ENCODE results near the gene INHBC. TPM values are rescaled to one million over a fixed set of nuclear protein-coding genes. Genes with fewer than 3 reads are reported as not detected.

Gene INHBC
- total RNA-seq, 1 experiment from 2014 or later: 0.20 TPM

- TF ChIP-seq CTCF (IDR thresholded peaks at IDR 0.05 in 2 of 3, conservative IDR thresholded peaks at IDR 0.05 in 1 of 3; ENCODE audit: borderline replicate concordance in 1 of 3, insufficient read depth in 1 of 3, low read depth in 2 of 3, low read length in 2 of 3) (no peak), JUND (IDR thresholded peaks at IDR 0.05) (no peak), ZNF274 (IDR thresholded peaks at IDR 0.05; ENCODE audit: low read depth, low read length) (no peak), POLR2A (IDR thresholded peaks at IDR 0.05; ENCODE audit: borderline replicate concordance, extremely low read depth, insufficient read depth, insufficient read length) (no peak), CBX3 (IDR thresholded peaks at IDR 0.05; ENCODE audit: low read depth) (no peak), RAD21 (IDR thresholded peaks at IDR 0.05; ENCODE audit: low read depth) (no peak), ATF3 (IDR thresholded peaks at IDR 0.05) (no peak), MAX (IDR thresholded peaks at IDR 0.05) (no peak), YY1 (IDR thresholded peaks at IDR 0.05; ENCODE audit: extremely low read depth, insufficient replicate concordance, low read depth, low read length) (no peak)
Observed at GRCh38 chr12:57461276-57461916, 26.8 kb downstream of the INHBC start (continued).

GRCh38 chr12:57461917-57462250 is 27.3 kb downstream of the INHBC start:
- intact Hi-C loops (cut with micrococcal nuclease): loop anchor here (5.0 kb wide), 1 partner anchor 375 kb away; the partner anchor contains the start of gene NAB2
- H3K27ac ChIP-seq (ENCODE audit: low read depth, low read length): peak overlapping the region; percentile 65
- H3K4me1 ChIP-seq (ENCODE audit: control insufficient read depth in 1 of 2, insufficient read depth in 2 of 2, low read length in 2 of 2): peaks cover 20 to 44% of the 10 kb centered on the region in 2 experiments
- no peaks in the 10 kb centered on the region for H3K79me2 ChIP-seq (ENCODE audit: insufficient read depth, low read length)
- H3K36me3 ChIP-seq (ENCODE audit: control insufficient read depth in 1 of 2, insufficient read depth in 2 of 2, low read length in 2 of 2): no peaks in the 10 kb centered on the region
- no peaks in the 10 kb centered on the region for H4K20me1 ChIP-seq (ENCODE audit: insufficient read depth)
- no peaks in the 10 kb centered on the region for H3K9me2 ChIP-seq (ENCODE audit: insufficient read depth)
- ATAC-seq (peak; percentile 4), DNase-seq (ENCODE audit: low read depth, low spot score) (no peak)
- POLR2A ChIA-PET: no interaction called here
- no peak overlapping the region for H2AFZ ChIP-seq (ENCODE audit: low read depth, low read length, poor library complexity, severe bottlenecking)
- BruUV-seq (replicated peaks): no TSS peak
- peak overlapping the region; percentile 75 for H3K4me3 ChIP-seq (replicated peaks in 1 of 2; ENCODE audit: low read depth in 1 of 2, low read length in 2 of 2)
- H3K9me3 ChIP-seq (ENCODE audit: control insufficient read depth in 1 of 2, insufficient read depth in 1 of 2, low read depth in 1 of 2, low read length in 2 of 2): no peaks in the 10 kb centered on the region
- H3K27me3 ChIP-seq (ENCODE audit: insufficient read depth, low read length): no peaks in the 10 kb centered on the region
- no peak for TF ChIP-seq TCF7L2 (IDR thresholded peaks at IDR 0.05; ENCODE audit: borderline replicate concordance, extremely low read depth, insufficient read depth, insufficient read length)
- TF ChIP-seq ZNF274 (IDR thresholded peaks at IDR 0.05; ENCODE audit: low read depth, low read length): no peak
- TF ChIP-seq SP1 (IDR thresholded peaks at IDR 0.05; ENCODE audit: low read depth): no peak
- no peak for TF ChIP-seq EZH2phosphoT487 (IDR thresholded peaks at IDR 0.05; ENCODE audit: borderline replicate concordance)
- TF ChIP-seq POLR2AphosphoS5 (IDR thresholded peaks at IDR 0.05; ENCODE audit: low read depth, low read length): no peak
- TF ChIP-seq MAX (IDR thresholded peaks at IDR 0.05): no peak
- TF ChIP-seq SRF (IDR thresholded peaks at IDR 0.05; ENCODE audit: low read depth): no peak
- no peak for TF ChIP-seq EGR1 (IDR thresholded peaks at IDR 0.05; ENCODE audit: low read depth)
- TF ChIP-seq RAD21 (IDR thresholded peaks at IDR 0.05; ENCODE audit: low read depth): no peak
- TF ChIP-seq ELF1 (IDR thresholded peaks at IDR 0.05; ENCODE audit: borderline replicate concordance, low read depth): no peak
- TF ChIP-seq JUND (IDR thresholded peaks at IDR 0.05): no peak
- CTCF ChIA-PET: interaction anchor here (0.6 to 1.7 kb wide), 4 partner anchors 9 to 248 kb away, joined by 3 to 7 read pairs (median 4); no protein-coding TSS in a partner anchor
- H3K4me2 ChIP-seq (ENCODE audit: low read length): peak overlapping the region; percentile 99
- H3K9ac ChIP-seq (ENCODE audit: low read length): peak overlapping the region; percentile 56
- RAD21 ChIA-PET (ENCODE audit: low non-redundant PET in 1 of 2, low total read pairs in 2 of 2, uncharacterized antibody in 2 of 2, unreplicated experiment in 2 of 2): no interaction called here
